Ureter (tissue), 1 donor: Measurements from ENCODE around the gene ELFN1. TPM values are rescaled to one million over a fixed set of nuclear protein-coding genes. Genes with fewer than 3 reads are reported as not detected.

Experiments
- DNase-seq: peaks from one replicate; pipeline ENCODE4 v3.0.0-alpha.2; 2020; ENCODE audit warnings: low spot score
- total RNA-seq: library from RNA; stranded (reverse); gene quantifications from one replicate; pipeline ENCODE4 v1.2.4, GENCODE V29; 2023
- donor health status: DM: yes; HTN: yes; CAD: no.

ELFN1 gene
- total RNA-seq, 1 donor from 2014 or later: 1.7 TPM

DNA sequence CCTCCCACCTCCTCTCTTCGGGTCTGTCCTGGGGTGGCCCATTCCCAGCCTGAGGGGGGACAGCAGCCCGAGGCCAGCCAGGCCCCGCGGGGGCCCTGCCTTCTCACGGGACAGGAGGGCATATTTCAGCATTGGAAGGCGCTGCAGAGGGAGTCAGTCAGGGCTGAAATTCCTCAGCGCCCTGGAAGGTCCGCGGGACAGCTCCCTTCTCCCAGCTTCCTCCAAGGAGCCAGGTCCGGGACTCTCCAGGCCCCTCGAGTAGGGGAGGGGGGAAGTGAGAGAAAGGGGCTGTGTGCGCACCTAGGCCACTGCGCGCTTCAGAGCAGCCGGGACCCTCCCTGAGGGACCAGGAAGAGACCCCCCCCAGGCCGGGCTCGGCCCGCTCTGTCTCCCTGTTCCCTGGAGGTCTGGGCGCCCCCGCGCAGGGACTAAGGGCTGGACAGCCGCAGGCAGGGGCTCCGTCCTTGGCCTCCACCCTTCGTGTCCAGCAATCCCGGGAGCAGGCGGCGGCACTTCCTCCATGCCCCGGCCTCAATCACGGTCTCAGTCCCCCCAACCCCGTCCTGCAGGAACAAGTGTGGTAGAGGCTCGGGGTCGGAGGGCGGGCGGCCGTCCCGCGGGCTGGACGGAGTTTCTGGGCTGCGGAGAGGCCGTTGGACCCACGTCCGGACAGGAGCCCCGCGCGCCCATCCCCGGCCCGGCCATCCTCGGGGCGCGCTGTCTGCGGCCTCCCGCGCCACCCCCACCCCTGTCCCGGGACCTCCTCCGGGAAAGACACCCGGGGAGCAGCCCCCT is 6.0 kb upstream of the ELFN1 start:
- peak; percentile 33 for DNase-seq

DNA sequence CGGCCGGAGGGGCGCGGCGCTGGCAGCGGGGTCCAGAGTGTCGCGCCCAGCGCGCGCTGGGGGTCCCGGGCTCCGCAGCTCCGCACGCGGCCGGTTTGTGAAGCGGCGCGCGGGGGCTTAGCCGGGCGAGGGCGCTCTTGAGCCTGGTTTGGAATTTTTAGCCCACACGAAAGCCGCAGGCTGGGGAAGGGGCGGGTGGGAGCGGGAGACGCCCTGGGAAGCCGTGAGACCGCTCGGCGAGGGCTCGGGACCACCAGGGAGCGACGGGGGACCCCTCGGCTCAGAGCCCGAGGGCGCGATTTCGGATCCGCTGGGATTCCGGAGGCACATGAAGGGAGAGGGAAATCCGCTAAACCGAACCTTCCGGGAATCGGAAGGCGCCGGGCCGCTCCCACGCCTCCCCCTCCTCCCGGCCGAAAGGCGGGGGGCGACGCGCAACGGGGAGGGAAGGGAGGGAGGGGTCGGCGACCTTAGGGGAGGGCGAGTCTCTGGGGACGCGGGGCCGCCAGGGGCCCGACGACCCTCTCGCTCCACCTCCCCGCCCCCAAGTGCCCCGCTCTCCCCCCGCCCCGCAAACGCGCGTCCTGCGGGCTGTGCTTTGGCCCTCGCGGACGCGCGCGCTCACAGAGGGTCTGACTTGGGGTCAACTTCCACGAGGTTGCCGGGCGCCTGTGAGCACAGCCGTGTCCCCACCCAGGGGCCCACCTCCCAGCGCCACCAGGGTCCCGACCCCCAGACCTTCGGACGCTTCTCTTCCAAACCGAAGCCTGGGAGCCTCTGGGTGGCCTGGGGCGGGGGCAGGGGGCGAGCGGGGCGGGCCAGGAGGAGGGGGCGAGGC is 5.1 kb upstream of the ELFN1 start:
- peak; percentile 58 for DNase-seq

DNA sequence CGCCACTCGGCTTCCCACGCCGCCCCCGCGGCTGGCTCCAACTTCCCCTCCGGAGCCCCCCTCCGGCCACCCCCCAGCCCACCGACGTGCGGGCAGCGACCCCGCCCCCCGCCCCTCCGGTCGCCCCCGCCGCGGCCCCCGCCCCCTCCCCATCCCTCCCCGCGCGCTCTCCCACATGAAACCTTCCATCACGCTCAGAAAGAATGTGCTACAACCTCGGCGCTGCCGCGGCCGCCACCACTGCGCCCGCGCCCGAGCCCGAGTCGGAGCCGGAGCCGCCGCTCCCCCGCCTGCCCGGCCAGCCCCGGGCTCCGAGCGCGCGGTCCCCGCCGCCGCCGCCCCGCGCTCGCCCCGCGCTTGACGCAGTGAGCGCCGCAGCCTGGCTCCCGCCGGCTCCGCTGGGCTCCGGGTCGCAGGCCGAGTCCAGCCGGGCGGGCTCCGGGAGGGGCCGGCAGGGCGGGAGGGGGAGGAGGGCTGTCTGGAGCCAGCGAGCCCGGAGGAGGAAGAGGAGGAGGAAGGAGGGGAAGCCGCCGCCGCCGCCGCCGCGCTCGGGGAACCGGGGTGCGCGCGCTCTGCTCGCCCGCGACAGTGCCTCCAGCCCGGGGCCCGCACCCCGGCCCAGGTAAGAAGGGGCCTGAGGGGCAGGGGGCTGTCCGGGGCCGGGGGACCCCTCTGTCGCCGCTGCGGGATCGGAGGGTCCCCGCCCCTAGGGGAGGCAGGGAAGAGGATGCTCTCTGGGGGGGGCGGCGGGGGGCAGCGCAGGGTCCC is 4.3 kb upstream of the ELFN1 start:
- DNase-seq: peak; percentile 39

DNA sequence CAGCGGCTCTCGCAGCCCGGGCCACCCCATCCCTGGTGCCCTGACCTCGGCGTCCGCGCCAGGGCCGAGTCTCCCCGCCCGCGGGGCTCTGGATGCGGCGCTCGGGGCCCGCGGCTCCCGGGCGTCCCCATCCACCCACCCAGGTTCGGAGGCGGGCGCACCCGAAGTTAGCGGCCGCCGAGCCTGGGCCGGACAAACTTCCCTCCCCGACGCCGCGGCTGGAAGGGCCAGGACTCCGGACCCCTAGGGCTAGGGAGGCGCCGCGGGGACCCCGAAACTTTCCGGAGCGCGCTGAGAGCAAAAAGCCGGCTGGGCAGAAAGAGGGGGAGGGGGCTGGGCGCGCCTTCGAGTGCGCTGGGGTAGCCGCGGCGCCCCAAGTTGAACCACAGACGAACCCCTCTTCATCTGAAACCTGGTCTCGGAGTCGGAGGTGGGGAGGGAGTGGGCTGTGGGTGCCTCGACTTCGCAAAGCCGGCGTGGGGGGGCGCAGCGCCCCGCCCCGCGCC is 3.7 kb upstream of the ELFN1 start:
- DNase-seq: peak; percentile 38

DNA sequence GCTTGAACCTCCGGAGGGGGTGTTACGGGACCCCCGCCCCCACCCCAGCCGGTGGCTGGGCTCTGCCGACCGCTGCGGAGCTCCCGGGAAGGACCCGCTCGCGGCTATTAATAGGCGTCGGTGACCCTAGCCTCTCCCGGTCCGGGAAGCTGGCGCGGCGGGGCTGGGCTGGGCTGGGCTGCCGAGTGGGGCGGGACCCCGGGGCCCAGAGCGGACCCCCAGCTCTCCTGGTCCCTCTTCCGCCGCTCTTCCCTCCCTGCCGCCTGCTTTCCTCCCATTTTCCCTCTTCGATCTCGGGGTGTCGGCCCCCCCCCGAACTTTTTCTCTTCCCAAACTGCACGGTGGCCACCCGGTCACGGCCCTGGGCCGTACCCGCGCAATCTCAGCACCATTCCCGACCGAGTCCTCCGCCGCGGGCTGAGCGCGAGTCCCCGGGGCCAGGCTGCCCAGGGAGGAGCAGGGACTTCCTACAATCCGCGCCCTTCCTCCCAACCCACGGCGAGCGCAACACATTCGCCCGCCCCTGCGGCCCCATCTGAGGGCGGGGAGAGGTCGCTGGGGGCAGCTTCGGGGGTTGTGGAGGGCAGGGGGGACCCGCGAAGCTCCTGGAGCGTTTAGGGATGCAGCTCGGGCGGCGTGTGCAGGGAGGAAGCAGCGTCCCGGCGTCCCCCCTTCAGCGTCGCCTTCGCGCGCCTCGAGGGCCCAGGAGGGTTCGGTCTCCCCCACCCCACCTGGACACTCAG is 3.1 kb upstream of the ELFN1 start:
- peak; percentile 40 for DNase-seq

DNA sequence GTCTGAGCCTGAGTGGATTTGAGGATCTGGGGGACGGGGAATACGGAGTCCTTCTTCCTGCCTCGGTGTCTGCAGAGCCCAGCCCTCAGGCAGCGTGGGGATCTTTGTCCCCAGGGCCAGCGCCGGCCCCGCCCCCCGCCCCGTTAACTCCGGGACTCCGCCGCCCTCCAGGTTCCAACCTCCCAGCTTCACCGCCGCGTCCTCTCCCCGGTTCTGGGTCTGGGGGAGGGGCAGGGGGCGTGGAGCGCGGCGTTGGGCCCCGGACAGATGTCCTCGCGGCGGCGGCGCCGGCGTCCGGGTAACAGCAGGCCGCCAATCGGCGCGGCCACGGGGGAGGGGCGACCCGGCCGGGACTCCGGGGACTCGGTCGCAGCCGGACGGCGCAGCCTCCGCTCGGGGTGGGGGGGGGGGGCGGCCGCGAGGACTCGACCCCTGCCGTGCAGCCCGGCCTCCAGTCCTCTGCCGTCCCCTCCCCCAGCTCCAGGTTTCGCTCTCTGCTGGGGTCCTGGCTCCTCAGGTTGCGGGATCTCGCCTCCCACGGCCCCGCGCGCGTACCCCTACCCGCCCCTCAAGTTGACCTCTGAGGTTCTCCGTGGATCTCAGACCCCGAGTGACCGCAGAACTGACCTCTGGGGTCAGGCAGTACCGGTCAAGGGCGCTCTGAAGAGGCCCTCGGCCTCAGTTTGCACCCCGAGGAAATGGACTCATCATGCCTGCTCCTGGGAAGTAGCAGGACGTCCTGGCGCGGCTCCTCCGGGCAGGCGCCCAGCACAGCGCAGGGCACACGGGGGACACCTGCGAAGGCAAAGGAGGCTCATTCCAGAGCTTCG is 2.3 kb upstream of the ELFN1 start:
- peak; percentile 34 for DNase-seq

DNA sequence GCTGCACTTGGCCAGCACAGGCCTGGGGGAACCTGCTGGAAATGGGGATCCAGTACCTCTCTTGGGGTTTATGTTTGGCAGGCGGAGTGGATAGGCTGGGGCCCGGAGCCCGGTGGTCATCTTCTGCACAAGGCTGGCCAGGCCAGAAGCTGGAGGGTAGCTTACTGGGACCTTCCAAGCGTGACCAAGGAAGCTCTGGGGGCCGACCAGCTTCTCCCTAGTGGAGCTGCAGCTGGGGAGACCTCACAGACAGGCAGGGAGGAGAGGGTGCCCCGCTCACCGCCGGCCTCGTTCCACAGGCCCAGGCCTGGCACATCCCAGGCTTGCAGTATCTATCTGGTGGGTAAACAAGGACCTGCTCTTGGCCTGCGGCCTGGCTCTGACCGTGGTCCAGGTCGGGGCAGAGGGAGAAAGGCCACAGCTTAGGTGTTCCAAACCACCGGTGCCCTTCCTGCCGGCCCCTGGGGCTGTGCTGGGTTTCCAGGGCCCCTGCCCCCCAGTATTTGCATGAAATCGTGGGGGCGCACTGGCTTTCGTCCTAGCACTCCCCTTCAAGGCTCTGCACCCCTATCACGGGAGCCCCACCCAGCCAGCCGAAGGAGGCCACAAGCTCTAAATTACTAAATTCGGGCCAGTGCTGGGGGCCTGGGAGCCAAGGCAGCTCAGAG is 1.5 kb upstream of the ELFN1 start:
- DNase-seq: peak; percentile 41

DNA sequence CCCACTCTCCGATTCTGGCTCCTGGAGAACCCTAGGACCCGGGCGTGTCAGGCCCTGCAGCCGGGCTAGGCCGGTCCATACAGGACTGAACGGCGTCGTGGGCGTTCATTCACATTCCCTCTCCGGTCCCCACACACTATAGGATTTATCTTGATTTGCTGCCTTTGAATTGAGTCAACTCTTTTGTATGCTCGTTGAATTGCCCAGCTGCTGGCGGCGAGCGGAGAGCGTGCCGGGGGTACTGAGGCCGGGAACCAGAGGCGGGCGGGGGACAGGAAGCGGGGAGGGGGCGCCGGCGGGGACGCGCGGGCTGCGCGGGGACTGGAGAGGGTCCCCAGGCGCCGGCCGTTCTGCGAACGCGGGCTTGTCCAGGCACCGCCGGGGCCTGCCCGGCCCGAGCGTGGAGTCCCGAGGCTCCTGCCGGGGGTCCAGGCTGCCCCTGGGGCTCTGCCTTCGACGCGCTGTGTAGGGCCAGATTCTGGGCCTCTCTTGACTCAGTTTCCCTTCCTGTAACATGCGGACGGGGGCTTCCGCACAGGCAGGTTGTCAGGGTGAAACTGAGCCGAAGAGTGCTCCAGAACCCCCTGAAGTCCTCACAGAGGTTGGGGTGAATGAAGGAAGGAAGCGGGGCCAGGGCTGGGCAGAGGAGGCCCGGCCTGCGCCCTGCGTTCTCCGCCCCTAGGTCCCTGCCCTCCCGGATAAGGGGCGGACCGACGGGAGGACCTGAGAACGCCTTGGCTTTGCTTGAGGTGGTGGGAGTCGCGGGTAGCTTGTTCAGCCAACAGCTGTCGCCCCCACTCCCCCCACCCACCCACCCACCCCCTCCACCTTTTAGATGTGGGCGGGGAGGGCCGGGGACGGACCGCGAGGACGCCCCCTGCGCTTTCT is 769 bp upstream of the ELFN1 start:
- peak; percentile 35 for DNase-seq

DNA sequence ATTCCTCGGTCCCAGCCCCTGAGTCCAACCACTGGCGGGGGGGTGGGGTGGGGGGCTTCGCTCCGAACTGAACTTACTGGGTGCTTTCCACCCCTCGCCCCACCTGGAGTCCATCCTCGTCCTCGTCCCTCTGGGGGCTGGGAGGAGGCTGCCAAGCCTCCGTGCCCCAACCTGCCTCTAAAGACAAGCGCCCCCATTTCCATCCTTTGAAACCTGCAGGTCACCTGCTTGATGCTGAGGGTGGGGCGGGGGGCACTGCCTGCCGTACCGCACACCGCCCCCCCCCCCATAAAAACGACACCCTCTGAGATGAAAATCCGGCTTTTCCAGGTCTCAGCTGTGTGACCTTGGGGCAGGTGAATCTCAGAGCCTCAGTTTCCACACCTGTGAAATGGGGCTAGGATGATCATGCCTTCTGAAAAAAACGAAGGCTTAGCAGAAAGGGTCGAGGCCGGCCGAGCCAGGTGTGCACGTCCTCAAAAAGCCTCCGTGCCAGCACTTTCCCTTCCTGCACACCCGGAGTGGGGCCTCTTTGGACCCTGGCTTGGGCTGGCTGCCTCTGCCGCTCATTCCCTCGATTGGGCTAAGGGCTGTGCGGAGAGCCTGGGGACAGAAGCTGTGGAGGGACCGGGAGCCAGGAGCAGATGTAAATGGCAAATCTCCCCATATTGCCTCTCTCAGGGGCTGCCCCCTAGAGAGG is 967 bp downstream of the ELFN1 start:
- DNase-seq: peak; percentile 37

DNA sequence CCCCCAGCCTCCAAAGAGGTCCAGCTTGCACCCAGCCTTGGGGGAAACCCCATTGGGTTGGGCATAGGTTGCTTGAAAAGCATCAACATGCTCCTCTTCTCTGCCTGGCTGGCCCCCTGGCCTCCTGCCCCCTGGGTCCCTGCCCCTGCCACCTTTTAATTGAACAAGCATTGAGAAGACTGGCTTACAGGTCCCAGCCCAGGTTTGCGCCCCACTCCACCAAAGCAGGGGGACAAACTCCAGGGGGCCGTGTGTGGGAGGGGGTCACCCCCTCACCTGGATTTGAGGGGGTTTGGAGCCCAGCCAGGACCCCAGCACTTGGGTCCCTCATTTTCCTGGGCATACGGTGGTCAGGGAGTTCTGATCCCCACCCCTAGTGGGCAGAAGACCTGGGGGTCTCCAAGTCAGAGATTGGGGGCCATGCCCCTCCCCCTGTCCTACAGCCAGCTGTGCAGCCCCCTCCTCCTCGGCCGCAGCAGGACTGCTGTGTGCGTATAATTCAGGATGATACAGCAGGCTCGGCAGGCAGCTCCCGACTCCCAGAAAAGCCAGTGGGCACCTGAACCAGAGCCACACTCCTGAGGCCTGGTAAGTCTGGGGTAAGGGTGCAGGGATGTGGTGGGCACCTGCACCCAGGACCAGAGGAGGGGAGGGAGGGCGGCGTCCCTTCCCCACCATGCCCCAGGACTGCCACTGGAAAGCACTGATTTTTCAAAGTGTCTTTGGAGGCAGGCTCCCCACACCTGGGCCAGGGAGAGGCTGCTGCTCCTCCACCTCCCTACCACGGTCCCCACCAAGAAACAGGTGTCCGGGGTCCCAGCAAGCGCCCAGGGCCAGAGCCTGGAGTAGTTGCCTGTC is 1.7 kb downstream of the ELFN1 start:
- peak; percentile 38 for DNase-seq

DNA sequence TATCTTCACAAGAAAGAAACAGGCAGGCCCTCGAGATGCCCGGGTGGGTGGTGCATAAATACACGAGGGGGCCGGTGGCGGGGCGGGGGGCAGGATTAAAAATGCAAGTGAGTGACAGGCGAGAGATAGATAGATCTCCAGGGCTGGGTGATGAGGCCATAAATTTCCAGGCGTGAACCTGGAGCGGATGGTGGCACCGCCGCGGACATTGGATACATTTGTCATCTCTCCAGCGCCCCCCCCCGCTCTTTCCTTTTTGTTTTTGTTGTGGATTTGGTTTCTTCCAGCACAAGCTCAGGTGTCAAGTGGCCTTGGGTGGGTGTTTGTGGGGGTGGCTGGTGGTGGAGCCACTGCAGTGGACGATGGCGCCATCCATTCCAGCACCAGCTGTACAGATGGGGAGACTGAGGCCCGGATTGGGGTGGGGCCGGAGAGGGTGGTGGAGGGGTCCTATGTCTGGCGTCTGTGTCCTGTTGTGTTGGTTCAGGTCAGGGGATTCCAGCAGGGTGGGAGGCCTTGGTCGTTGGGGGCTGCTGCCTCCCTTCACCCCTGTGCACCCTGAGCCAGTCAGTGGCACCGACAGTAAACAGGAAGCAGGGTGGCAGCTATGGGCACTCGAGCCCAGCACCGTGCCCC is 2.9 kb downstream of the ELFN1 start:
- DNase-seq: peak; percentile 38

DNA sequence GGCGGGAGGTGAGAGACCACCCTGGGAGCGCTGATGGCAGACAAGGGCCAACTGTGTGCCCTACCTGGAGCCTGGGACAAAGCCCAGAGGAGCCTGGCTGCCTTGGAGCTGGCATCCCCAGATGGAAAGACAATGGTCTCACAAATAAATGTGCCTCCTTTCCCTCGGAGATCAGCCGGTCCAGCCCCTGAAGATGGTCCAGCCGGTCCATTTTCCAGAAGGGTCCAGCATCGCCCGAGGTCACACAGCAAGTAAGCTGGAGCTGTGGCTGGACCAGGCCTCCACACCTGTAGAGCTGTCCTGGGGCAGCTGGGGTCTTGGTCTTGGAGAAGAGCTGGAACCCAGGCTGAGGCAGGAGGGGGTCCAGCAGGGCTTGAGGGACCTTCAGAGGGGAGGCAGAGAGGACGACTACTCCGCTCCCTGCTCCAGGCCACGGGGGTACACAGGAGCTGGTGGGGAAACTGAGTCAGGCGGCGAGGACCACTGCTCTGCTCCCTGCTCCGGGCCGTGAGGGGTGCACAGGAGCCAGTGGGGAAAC is 3.6 kb downstream of the ELFN1 start:
- DNase-seq: peak; percentile 31

DNA sequence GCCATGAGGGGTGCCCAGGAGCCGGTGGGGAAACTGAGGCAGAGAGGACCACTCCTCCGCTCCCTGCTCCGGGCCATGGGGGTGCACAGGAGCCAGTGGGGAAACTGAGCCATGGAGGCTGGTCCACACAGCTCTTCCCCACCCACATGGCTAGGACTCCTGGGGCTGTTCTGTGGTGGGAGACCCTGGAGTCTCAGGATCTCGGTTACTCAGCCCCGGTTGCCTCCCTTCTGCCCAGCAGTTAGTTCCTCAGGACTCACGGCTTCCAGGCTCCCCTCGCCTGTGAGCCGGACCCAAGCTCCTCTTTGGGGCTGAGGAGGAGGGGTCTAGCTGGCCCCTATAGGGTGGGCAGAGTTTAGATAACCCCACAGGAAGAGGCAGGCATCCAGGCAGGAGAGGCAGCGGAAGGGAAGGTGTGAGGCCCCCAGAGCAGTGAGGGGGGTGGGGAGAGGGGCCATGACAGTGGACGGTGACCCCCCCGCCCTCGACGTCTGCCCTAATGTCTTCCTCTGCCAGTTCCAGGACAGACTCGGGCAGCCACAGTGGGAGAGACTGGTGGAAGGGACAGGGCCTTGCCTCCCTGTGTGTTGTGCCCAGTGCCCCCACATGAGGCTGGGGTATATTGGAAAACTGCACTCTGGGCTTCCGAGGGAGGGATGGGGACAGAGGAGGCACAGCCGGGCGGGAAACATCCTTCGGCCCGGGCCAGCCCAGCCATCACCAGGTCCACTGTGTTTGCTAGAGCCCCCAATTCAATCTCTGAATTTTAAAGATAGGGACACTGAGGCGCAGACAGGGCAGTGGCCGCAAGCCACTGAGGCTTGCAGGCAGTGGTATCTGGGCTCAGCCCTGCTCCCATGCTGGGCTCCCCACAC is 4.3 kb downstream of the ELFN1 start:
- DNase-seq: peak; percentile 32

DNA sequence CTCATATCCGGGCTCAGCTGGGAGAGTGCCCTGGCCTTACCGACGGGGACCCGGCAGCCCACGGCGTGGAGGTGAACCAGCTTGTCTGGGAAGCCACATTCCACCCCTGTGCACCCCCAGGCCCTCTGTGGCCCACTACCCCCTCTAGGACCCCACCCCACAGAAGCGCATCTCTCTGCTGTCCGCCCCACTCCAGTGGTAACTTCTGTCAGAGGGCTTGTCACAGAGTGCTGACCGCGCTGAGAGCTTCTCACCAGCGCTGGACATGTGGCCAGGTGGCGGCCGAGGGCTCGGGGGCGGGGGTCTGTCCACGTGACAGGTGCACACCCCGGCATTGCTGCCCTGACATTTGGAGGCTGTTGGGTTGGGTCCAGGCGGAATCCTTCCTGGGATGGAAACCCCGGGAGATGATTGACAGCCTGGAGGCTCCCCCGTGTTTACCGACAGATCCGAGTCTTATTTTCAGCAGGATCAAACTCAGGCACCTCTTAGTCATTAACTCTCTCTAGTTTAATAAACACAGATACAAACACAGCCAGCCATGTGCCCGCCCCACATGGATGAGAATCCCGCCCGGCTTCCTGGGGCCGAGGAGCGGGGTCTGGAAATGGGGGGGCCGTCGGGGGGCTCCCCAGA is 5.1 kb downstream of the ELFN1 start:
- DNase-seq: peak; percentile 34
